Esophagus squamous epithelium (tissue), 4 donors: Measurements from ENCODE around the gene C13orf42.
"Not testable (repeated sequence)": the region's sequence is repeated elsewhere in the genome, so short reads cannot be mapped to it uniquely, and the experiment has no call there.

Experiments
- POLR2A ChIP-seq, 4 donors: fragments of 450-650 bp; IDR thresholded peaks; one replicate each; pipeline ENCODE4 v1.6.1; 2017; ENCODE audit warnings: antibody characterized with exemption in 4 of 4, mild to moderate bottlenecking in 4 of 4, moderate library complexity in 3 of 4
- TF ChIP-seq, protein P1 (sequence below), 6 experiments: fragments of 450-650 bp in 4 of 6; fragments of 200-600 bp in 2 of 6; sonication (generic) in 2 of 6; IDR thresholded peaks; one replicate each; pipeline ENCODE4 v1.5.1; 2016 to 2019; ENCODE audit warnings: antibody characterized with exemption in 6 of 6, mild to moderate bottlenecking in 4 of 6, moderate library complexity in 4 of 6

DNA sequence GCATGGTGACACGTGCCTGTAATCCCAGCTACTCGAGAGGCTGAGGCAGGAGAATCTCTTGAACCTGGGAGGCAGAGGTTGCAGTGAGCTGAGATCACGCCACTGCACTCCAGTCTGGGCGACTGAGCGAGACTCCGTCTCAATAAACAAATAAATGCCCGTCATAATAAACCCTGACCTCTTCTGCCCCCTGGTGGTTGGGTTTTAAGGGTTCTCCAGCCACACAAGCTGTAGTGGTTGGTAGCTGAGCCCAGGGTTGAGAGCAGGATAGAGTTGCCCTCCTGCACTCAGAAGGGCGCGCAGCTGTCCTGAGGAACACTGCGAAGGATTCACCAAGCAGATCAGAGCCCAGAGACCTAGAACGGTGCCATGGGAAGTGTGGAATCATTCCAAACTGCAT lies 9.8 kb upstream of the C13orf42 start:
- TF ChIP-seq, protein P1, sequence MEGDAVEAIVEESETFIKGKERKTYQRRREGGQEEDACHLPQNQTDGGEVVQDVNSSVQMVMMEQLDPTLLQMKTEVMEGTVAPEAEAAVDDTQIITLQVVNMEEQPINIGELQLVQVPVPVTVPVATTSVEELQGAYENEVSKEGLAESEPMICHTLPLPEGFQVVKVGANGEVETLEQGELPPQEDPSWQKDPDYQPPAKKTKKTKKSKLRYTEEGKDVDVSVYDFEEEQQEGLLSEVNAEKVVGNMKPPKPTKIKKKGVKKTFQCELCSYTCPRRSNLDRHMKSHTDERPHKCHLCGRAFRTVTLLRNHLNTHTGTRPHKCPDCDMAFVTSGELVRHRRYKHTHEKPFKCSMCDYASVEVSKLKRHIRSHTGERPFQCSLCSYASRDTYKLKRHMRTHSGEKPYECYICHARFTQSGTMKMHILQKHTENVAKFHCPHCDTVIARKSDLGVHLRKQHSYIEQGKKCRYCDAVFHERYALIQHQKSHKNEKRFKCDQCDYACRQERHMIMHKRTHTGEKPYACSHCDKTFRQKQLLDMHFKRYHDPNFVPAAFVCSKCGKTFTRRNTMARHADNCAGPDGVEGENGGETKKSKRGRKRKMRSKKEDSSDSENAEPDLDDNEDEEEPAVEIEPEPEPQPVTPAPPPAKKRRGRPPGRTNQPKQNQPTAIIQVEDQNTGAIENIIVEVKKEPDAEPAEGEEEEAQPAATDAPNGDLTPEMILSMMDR (IDR thresholded peaks at IDR 0.05): peak in 2 of 6 experiments; percentile 26 to 41
- not testable (repeated sequence) for TF ChIP-seq POLR2A (IDR thresholded peaks at IDR 0.05)
